GM18868 (cell line): ENCODE data around the gene MRPL20.
"Not testable (repeated sequence)": the region's sequence is repeated elsewhere in the genome, so short reads cannot be mapped to it uniquely, and the experiment has no call there.

Experiments
- ATAC-seq: cut with Tn5 transposase; IDR thresholded peaks from one replicate; pipeline ENCODE4 v1.9.1; 2021; ENCODE audit warnings: mild to moderate bottlenecking, moderate library complexity; ENCODE audit not compliant: unreplicated experiment

MRPL20 gene

DNA sequence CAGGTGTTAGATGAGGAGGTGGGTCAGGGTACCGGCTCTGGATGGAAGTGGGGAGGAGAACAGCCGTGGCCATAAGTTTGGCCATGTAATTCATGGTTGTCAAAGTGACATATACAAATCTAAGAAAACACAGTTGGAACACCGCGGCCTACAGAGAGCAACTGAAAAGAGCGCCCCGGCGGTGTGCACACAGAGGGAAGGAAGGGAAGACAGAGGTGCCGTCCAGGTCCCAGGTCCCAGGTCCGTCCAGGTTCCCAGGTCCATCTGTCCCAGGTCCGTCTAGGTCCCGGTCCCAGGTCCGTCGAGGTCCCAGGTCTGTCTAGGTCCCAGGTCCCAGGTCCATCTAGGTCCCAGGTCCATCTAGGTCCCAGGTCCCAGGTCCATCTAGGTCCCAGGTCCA, 4.5 kb upstream of the MRPL20 start:
- no peak for ATAC-seq

DNA sequence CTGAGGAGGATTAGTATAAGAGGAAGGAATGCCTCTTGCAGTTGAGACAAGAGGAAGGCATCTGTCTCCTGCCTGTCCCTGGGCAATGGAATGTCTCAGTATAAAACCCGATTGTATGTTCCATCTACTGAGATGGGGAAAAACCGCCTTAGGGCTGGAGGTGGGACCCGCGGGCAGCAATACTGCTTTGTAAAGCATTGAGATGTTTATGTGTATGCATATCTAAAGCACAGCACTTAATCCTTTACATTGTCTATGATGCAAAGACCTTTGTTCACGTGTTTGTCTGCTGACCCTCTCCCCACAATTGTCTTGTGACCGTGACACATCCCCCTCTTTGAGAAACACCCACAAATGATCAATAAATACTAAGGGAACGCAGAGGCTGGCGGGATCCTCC, 3.1 kb upstream of the MRPL20 start:
- not testable (repeated sequence) for ATAC-seq

DNA sequence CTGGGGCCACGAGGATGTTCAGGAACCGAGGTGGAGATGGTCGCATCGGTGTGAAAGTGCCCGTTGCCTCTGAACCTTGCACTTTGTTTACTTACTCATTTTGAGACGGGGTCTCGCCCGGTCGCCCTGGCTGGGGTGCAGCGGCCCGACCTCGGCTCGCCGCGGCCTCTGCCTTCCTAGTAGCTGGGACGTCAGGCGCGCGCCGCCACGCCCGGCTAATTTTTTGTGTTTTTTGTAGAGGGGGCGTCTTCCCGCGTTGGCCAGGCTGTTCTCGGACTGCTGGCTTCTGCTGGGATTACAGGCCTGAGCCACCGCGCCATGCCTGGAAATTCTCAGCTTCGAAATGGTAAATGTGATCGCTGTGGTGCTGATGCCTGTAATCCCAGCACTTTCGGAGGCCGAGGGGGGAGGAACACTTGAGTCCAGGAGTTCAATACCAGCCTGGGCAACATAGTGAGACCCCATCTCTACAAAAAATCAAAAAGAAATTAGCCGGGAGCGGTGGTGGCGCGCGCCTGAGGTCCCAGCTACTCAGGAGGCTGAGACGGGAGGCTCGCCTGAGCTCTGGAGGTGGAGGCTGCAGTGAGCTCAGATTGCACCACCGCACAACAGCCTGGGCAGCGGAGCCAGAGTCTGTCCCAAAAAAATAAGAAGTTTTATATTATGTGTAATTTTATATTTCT, 684 bp upstream of the MRPL20 start:
- ATAC-seq: peak; percentile 20

DNA sequence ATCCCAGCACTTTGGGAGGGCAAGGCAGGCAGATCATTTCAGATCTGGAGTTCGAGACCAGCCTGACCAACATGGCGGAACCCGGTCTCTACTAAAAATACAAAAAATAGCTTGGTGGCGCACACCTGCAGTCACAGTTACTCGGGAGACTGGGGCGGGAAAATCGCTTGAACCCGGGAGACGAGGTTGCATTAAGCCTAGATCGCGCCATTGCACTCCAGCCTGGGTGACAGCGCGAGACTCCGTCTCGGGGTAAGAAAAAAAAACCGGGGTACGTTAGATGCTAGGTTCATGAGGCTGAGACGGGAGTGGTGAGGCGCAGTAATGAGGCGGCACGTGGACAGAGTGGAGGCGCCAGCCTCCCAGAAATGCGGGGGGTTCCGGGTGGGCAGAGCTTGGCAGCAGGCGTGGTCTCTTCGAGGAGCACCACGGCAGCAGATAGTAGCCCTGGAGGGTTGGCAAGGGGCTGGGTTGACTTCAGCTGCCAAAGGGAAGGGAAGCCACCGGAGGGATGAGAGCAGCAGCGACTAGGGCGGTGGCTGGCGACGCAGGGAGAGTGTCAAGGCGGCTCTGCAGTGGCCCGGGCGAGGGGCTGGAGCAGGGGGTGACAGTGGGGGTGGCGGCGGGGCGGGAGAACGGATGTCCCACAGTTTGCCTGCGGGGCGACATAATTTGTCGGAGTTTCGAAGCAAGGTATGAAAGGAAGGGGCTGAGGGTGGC, 832 bp downstream of the MRPL20 start:
- ATAC-seq: no peak

DNA sequence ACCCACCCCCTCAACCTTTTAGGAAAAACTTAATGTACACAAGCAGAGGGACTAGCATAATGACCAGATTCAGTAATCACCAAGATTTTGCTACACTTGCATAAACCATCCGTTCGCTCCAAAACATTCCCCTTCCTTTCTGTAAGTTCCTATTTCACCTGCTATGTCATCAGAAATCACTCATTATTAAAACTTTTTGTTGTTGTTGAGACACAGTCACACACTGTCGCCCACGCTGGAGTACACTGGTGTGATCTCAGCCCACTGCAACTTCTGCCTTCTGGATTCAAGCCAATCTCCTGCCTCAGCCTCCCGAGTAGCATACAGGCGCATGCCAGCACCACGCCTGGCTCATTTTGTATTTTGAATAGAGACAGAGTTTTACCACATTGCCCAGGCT, 3.4 kb downstream of the MRPL20 start:
- ATAC-seq: no peak

DNA sequence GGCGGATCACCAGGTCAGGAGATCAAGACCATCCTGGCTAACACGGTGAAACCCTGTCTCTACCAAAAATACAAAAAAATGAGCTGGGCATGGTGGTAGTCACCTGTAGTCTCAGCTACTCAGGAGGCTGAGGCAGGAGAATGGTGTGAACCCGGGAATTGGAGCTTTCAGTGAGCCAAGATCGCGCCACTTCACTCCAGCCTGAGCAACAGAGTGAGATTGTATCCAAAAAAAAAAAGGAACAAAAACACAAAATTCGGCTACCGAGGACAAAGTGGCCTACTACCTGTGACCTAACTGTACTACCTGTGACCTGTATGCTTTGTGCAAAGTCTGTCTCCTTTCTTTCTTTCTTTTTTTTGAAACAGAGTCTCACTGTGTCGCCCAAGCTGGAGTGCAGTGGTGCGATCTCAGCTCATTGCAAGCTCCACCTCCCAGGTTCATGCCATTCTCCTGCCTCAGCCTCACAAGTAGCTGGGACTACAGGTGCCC, 4.1 kb downstream of the MRPL20 start:
- ATAC-seq: not testable (repeated sequence)

DNA sequence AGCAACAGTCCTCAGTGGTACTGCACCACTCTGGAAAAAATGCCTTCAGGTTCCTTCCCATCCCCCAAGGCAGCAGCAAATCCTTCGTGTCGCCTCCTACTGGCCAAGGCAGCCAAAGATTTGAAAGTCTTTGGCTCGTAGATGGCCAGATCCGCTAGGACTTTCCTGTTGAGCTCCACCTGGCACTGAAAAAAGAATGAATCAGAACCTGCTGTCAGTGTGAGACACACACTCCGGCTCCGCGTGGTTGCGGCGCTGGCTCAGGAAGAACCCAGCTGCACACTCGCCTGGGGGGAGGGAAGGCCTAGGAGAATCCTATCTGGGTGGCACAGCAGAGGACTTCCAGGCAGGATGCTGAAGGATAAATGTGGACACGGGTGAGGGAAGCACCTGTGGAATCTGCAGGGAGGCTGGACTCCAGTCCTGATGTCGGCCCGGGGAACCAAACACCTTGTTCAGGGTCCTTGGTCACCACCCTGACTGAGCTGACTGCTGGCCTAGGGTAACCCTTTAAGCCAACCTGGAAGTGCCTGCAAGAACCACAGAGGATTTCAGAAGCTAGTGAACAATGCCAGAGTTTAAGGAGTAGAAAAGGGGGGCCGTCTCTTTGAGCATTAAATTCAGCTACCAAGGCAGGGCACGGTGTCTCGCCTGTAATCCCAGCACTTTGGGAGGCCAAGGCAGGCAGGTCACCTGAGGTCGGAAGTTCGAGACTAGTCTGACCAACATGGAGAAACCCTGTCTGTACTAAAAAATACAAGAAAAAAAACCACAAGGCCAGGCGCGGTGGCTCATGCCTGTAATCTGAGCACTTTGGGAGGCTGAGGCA, 4.8 kb downstream of the MRPL20 start:
- ATAC-seq: no peak

DNA sequence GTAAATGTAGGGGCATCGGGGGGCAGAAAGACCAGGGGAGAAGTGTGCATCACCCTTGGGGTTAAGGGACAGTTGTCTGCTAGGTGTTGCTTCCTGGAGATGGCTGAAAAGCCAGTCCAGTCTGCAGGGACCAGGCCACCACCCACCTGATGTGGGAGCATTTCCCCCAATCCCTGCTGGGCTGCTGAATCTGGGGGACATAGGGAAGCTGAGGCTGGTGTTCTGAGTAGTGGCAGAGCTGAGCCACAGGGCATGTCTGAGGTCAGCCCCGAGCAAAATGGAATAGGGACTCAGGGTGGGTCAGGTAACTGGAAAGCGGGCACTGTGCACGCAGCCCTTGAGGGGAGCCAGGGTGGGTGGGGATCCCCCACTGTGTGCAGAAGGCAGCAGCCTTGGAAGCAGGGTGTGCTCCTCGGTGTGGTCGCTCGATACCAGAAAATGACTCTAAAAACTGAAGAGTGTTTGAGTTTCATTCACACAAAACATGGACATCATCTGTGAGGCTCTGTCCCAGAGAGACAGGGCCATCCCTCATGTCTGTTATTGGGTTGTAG, 5.6 kb downstream of the MRPL20 start:
- ATAC-seq: no peak

DNA sequence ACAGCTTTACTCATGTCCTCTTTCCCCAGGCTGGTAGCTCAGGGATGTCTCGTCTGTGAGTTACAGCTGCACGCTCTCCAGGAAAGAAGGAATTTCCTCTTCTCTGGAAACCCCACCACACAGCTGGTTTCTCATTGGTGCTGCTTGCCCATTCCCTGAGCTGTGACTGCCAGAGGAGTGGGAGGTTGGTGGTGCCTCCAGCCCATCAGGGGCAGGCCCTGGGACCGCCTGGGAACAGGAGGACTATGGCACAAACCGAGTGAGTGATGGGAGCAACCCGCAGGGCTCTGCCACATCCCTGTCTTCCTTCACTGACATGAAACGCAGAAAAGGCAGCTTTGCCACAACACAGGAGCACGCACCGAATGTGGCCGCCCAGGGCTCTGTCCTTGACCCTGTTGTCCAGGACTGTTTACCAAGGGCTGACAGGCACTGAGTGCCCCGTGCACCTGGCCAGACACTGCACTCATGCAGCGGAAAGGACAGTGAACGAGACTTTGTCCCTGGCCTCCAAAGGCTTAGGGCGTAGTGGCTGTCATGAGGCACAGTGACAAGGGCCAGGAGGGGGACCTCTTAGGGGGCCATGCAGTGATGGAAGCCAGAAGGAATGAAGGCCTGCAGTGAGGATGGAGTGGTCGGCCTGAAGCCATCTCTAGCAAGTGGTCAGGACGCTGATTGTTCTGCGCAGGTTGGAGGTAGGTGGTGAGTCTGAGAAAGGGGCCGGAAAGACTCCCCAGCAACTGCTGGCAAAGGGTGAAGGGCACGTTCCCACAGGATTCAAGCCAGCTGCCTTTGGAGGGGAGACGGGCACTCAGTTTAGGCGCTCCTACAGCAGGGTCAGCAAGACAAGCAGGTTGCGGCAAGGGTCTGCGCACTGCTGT, 6.3 kb downstream of the MRPL20 start:
- ATAC-seq: no peak

DNA sequence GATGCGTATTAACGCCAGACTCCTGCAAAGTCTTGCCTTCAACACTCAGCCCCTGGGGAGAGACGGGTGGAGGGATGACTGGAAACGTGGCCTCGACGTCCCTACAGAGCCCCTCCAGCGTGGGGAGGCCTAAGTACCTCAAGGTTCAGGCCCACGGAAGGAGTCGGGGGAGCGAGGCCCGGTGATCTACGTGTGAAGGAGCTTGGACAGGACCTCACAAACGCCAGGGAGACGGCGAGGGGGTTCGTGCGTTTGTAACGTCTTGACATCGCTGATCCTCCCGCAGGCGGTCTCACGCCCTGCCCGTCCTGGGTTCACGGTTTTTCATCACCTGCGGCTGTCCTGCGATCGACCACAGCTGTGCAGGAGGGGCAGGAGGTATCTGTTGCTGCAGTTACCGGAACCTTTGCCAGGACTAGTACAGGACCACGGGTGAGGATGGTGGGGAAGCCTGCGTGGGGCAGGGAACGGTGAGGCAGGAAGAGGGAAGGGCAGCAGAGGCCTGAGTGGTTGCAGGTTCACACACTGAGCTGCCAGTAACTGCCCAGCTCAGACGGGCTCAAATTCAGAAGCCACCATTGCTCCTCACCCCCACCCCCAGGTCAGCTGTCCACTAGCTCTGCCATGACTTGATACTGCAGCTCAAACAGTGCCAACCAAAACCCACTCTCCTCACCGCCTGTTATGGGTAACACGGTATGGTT, 7.1 kb downstream of the MRPL20 start:
- peak; percentile 3 for ATAC-seq

DNA sequence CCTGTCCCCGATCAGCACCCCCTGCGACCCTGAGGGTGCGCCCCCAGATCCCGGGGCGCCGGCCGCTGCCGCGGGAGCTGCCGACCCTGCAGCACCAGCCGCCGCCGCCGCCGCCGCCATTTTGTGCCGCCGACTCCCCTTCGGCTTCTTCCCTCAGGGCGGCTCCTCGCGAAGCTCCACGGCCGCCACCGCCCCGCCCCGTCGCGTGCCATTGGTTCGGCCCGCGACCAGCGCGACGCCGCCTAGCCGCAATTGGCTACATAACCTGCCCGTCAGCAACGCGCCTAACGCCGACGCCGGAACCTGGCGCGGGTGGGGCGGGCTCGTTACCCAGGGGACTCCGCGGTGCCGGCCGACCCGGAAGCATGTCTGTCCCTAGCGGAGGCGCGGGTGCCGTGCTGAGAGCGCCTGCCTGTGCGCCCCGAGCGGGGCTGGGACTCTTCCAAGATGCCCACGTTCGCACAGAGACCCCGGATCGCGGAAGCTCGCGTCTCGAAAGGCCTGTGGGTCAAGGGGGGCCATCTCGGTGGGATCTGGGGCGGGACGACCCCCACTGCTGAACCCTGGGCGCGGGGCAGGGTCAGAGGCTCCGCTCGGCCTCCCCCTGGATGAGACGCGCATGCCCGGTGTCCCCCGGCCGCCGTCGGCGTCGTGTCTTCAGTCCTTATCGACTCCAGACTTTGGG, 7.8 kb downstream of the MRPL20 start, which contains the start of gene CCNL2:
Gene CCNL2 (minus strand): TSS at position 149 of the 685 bp plus-strand sequence. CDS start 29 bp downstream, at position 120.
- ATAC-seq: peak; percentile 92

DNA sequence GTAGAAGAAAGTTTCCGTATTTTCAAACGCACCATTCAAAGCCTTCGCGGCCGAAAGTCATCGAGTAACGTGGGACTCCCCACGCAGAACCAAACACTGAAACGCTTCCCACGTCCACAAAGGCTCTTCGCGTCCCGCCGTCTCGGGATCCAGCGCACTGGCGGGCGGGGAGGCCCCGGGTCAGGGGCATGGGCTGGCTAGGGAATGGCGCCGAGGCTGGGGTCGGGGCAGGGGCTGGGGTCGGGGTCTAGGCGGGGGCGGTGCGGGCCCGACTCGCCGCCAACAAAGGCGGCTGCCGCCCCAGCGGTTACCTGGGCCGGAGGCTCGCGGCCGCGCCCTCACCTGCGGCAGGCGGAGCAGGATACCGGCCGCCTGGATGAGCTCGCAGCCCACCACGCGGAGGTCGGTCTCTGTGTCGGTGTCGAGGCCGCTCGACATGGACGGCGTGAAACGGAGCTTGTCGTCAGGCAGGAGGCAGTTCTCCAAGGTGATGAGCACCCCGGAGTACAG, 8.4 kb downstream of the MRPL20 start:
- ATAC-seq: no peak

DNA sequence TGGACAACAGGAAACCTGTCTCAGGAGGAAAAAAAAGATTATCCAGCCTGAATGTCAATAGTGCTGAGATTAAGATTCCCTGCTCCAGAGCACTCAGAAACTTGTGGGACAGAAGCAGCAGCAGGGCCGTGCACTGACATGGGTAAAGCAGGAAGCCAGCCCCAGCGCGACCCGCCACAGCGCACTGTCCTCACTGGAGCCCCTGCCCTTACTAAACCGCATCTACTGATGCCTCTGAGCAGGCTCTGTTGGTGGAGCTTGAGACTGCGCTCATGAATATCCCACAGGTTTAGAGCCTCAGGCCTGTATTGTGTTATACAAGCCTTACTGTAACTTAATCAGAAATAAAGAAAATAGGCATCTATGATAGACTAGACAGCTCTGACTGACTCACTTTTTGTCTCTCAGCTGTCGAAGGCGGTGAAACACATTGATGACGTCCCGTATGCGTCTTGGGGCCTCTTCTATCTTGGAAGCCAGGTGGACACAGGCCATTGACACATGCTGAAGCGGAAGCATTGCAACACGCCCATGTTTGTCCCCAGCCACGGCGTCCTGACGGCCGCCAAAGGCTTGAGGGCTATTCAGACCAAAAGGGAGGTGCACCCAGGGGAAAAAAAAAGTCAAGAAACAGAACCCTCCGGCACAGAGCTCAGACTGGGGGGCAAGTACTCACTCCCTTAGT, 9.1 kb downstream of the MRPL20 start:
- ATAC-seq: no peak

DNA sequence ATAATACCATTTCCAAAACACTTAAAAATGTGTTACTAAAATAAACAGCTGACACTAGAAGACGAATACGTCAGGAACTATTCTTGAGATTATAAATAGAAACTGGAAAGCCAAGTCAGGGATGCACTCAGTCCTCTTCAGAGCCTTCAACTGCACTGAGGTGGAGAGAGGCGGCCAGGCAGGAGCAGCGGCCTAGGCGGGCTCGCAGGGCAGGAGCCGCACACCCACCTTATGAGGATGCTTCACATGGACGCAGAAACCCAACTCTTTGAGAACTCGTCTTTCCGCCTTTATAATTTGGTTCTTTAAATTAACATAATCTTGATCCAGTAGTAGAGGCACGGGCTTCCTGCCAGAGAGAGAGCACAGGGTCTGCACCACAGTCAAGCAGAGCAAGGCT, 11.9 kb downstream of the MRPL20 start:
- no peak for ATAC-seq

DNA sequence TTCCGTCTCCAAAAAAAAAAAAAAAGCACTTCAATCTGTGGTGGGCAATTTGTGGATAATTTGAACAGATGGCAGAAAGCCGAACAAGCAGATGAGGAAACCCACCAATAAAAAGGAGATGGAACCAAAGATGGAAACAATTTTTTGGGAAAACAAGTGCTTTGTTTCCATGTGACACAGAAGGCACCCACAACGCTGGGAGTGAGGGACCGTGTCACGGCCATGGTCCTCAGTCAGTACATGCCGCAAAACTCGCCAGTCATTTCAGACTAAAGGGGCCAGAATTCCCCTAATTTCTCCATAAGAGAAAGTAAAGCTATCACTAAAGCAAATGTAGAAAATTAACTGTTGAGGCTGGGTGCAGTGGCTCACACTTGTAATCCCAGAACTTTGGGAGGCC, 13.0 kb downstream of the MRPL20 start:
- no peak for ATAC-seq

DNA sequence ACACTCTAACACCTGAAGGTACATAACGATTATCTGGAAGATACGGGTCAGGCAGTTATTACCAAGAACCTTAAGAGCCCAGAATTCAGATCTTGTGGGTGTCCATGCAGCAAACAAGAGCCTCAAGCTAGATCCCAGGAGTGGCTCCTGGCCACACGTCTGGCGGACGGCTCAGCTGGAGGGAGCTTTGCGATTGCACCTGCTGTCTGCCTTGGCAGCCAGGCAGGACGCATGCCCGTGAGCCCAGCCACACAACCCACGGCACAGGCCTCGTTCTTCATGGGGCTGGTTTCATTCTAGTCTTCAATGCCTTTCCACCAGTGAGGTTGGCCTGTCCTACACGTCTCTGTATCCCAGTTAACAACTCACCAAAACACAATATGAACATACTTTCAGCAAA, 13.7 kb downstream of the MRPL20 start:
- ATAC-seq: no peak

DNA sequence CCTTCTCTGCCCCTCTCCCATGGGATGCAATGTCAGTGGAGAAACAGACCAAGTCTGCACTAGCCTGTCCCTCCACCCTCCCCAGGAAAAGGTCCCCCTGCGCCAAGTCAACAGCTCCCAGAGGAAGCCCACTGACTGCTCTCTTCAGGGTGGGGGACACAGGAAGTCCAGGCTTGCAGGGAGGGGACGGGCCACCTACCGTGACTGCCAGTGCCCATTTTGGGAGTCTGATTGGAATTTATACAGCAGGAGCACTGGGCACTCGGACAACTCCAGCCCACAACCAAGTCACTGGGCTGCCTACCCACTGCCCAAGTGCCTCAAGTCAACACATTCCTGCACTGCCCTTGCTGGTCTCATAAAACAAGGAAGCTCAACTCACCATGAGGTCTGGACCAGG, 14.1 kb downstream of the MRPL20 start:
- no peak for ATAC-seq

DNA sequence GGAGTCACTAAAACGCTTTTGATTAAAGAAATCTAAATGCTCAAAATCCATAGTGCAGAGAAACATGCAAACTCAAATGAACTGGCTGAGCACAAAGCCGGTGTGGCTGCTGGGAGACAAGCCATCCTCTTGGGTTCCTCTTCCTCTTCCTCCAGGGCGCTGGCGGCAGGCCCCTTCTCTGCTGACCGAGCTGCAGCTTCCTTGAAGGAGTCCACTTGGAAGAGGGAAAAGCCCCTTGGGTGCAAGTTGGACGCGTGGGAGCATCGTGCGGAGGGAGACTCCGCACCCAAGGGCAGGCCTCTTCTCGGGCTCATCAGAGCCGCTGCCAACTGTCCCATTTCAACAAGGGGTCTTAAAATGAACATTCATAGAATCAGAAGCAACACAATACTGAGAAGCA, 15.9 kb downstream of the MRPL20 start:
- no peak for ATAC-seq
